Fibroblast of peridontal ligament (primary cell): ENCODE measurements around the gene DNAH1.

Source experiments
- DNase-seq: peaks from one replicate; pipeline ENCODE4 v3.0.0-alpha.2; 2010; ENCODE audit errors: extremely low read depth

Gene DNAH1

GRCh38 chr3:52357151-52358080 is 41.3 kb downstream of the DNAH1 start:
- DNase-seq = no peak

- DNase-seq = no peak
These were observed 42.3 kb downstream of the DNAH1 start for GRCh38 chr3:52358362-52358940.

GRCh38 chr3:52359116-52359855 is 43.2 kb downstream of the DNAH1 start:
- no peak for DNase-seq

- no peak for DNase-seq
These were observed 44.9 kb downstream of the DNAH1 start for GRCh38 chr3:52361011-52361410.

GRCh38 chr3:52361454-52361853 is 45.3 kb downstream of the DNAH1 start:
- DNase-seq = no peak

- DNase-seq = no peak
These were observed 45.8 kb downstream of the DNAH1 start for GRCh38 chr3:52361898-52362297.

- no peak for DNase-seq
These were observed 48.4 kb downstream of the DNAH1 start for GRCh38 chr3:52364322-52365035.

GRCh38 chr3:52366527-52366926 is 50.4 kb downstream of the DNAH1 start:
- DNase-seq = no peak

GRCh38 chr3:52367891-52368880 is 52.1 kb downstream of the DNAH1 start:
- no peak for DNase-seq

GRCh38 chr3:52370531-52370930 is 54.4 kb downstream of the DNAH1 start:
- no peak for DNase-seq

- DNase-seq = no peak
These were observed 56.8 kb downstream of the DNAH1 start for GRCh38 chr3:52372822-52373504.

- DNase-seq = peak; percentile 62
These were observed 57.6 kb downstream of the DNAH1 start for GRCh38 chr3:52373676-52374075.

- no peak for DNase-seq
These were observed 58.1 kb downstream of the DNAH1 start for GRCh38 chr3:52374173-52374572.

- no peak for DNase-seq
These were observed 63.5 kb downstream of the DNAH1 start for GRCh38 chr3:52379610-52380009.

- no peak for DNase-seq
These were observed 63.9 kb downstream of the DNAH1 start for GRCh38 chr3:52380023-52380422.

- no peak for DNase-seq
These were observed 65.5 kb downstream of the DNAH1 start for GRCh38 chr3:52381623-52382022.

GRCh38 chr3:52383446-52383845 is 67.3 kb downstream of the DNAH1 start:
- DNase-seq = no peak

GRCh38 chr3:52384019-52384761 is 68.1 kb downstream of the DNAH1 start:
- DNase-seq = no peak

GRCh38 chr3:52385157-52385556 is 69.0 kb downstream of the DNAH1 start:
- DNase-seq = peak; percentile 22
